H1 (cell line): Measurements from ENCODE around the gene OR2A2.

Experiments used
- POLR2AphosphoS5 ChIP-seq: IDR thresholded peaks from 2 replicates; pipeline ENCODE4 v1.6.1; 2011; ENCODE audit warnings: low read depth, low read length
- RFX5 ChIP-seq: IDR thresholded peaks from 2 replicates; pipeline ENCODE4 v1.6.1; 2011; ENCODE audit warnings: low read depth, low read length, improper control_type of control experiment, borderline replicate concordance
- TF ChIP-seq, protein P1 (sequence below), 3 experiments: IDR thresholded peaks; 1 replicate in 2 of 3; 2 replicates in 1 of 3; pipeline versions ENCODE4 v1.5.1 to v1.6.1; 2011; ENCODE audit warnings: low read length in 3 of 3, mild to moderate bottlenecking in 3 of 3, inconsistent platforms in 2 of 3, low read depth in 1 of 3, moderate library complexity in 1 of 3; ENCODE audit not compliant: insufficient read depth in 1 of 3; ENCODE audit errors: control extremely low read depth in 1 of 3

DNA sequence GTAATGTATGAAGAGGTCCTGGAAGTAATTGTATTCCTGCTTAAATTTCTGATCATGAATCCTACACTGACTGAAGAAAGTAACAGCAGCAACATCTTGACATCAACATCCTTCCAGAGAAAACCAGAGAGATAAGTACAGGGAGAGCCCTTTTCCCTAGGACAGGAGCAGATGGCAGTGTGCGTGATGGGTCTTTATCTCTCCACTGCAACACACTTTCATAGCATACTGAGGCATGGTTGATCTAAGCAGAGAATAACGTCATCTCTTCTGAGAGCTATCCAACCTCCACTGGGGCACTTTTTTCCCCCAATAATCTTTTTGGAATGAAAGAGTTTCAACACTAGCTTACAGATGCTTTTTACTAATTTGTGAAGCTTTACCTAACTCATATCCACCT, 39.4 kb upstream of the OR2A2 start:
- TF ChIP-seq, protein P1, sequence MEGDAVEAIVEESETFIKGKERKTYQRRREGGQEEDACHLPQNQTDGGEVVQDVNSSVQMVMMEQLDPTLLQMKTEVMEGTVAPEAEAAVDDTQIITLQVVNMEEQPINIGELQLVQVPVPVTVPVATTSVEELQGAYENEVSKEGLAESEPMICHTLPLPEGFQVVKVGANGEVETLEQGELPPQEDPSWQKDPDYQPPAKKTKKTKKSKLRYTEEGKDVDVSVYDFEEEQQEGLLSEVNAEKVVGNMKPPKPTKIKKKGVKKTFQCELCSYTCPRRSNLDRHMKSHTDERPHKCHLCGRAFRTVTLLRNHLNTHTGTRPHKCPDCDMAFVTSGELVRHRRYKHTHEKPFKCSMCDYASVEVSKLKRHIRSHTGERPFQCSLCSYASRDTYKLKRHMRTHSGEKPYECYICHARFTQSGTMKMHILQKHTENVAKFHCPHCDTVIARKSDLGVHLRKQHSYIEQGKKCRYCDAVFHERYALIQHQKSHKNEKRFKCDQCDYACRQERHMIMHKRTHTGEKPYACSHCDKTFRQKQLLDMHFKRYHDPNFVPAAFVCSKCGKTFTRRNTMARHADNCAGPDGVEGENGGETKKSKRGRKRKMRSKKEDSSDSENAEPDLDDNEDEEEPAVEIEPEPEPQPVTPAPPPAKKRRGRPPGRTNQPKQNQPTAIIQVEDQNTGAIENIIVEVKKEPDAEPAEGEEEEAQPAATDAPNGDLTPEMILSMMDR (IDR thresholded peaks at IDR 0.05; ENCODE audit: control extremely low read depth in 1 of 3, insufficient read depth in 1 of 3, low read depth in 1 of 3, low read length in 3 of 3): no peak
- no peak for TF ChIP-seq POLR2AphosphoS5
- no peak for TF ChIP-seq RFX5
